Activated CD4-positive, alpha-beta T cell treated with anti-CD3 and anti-CD28 coated beads, Interleukin-2, amount 10 ng/mL, durations not matched to agents 7 days and 5 days (primary cell): ENCODE data around the gene CDC73. TPM values are rescaled to one million over a fixed set of nuclear protein-coding genes. Genes with fewer than 3 reads are reported as not detected.
"Not testable (repeated sequence)": the region's sequence is repeated elsewhere in the genome, so short reads cannot be mapped to it uniquely, and the experiment has no call there.

Experiments used
- CTCF ChIA-PET: fragments of 350-600 bp; sonication (Branson Sonifier 250); formaldehyde crosslinking; loops from one replicate; lab custom pipeline; 2021; ENCODE audit warnings: antibody characterized with exemption; lab: Charles Lee
- POLR2A ChIA-PET: fragments of 350-600 bp; sonication (Branson Sonifier 250); formaldehyde crosslinking; loops from one replicate; lab custom pipeline; 2021; ENCODE audit warnings: antibody characterized with exemption; lab: Charles Lee
- DNase-seq: peaks from one replicate; pipeline ENCODE4 v3.0.0-alpha.2; 2020
- H3K27ac Mint-ChIP-seq: one replicate; pipeline ENCODE4 v1.8.0; 2021; ENCODE audit warnings: mild to moderate bottlenecking, moderate library complexity, mixed read lengths
- H3K27me3 Mint-ChIP-seq: one replicate; pipeline ENCODE4 v1.8.0; 2021; ENCODE audit warnings: mixed read lengths
- H3K36me3 Mint-ChIP-seq: one replicate; pipeline ENCODE4 v1.8.0; 2021; ENCODE audit warnings: low read depth, mixed read lengths
- H3K4me1 Mint-ChIP-seq: one replicate; pipeline ENCODE4 v1.8.0; 2021; ENCODE audit warnings: mixed read lengths
- H3K4me3 Mint-ChIP-seq: one replicate; pipeline ENCODE4 v1.8.0; 2021; ENCODE audit warnings: mild to moderate bottlenecking, moderate library complexity, mixed read lengths
- H3K9me3 Mint-ChIP-seq: one replicate; pipeline ENCODE4 v1.8.0; 2021; ENCODE audit warnings: mixed read lengths
- total RNA-seq, 2 experiments: library from RNA; stranded (reverse); gene quantifications; one replicate each; pipeline ENCODE4 v1.2.3, GENCODE V29; 2021

CDC73 gene
- total RNA-seq, 2 experiments from 2014 or later, result 53.9 to 66.2 TPM

- H3K9me3 Mint-ChIP-seq, DNase-seq, H3K36me3 Mint-ChIP-seq, H3K27ac Mint-ChIP-seq, H3K27me3 Mint-ChIP-seq, POLR2A ChIA-PET, H3K4me3 Mint-ChIP-seq: not testable (repeated sequence)
- H3K4me1 Mint-ChIP-seq, result peaks cover 20% of the 10 kb centered on the region
- CTCF ChIA-PET, result interaction anchor here (1.2 kb wide), 1 partner anchor 9 kb away, joined by 3 read pairs; no protein-coding TSS in a partner anchor
Measured at GRCh38 chr1:193117167-193117566, 4.7 kb upstream of the CDC73 start.

GRCh38 chr1:193118194-193118593 lies 3.6 kb upstream of the CDC73 start:
- DNase-seq, result no peak
- ChIA-PET CTCF (interaction anchor here (1.2 kb wide), 1 partner anchor 10 kb away, joined by 3 read pairs; no protein-coding TSS in a partner anchor), POLR2A (no interaction called here)
- Mint-ChIP-seq H3K27ac (no peak overlapping the region), H3K4me1 (peaks cover 27% of the 10 kb centered on the region), H3K27me3 (peaks cover 8% of the 10 kb centered on the region), H3K4me3 (no peak overlapping the region), H3K9me3 (no peaks in the 10 kb centered on the region), H3K36me3 (peaks cover 2% of the 10 kb centered on the region)

DNA sequence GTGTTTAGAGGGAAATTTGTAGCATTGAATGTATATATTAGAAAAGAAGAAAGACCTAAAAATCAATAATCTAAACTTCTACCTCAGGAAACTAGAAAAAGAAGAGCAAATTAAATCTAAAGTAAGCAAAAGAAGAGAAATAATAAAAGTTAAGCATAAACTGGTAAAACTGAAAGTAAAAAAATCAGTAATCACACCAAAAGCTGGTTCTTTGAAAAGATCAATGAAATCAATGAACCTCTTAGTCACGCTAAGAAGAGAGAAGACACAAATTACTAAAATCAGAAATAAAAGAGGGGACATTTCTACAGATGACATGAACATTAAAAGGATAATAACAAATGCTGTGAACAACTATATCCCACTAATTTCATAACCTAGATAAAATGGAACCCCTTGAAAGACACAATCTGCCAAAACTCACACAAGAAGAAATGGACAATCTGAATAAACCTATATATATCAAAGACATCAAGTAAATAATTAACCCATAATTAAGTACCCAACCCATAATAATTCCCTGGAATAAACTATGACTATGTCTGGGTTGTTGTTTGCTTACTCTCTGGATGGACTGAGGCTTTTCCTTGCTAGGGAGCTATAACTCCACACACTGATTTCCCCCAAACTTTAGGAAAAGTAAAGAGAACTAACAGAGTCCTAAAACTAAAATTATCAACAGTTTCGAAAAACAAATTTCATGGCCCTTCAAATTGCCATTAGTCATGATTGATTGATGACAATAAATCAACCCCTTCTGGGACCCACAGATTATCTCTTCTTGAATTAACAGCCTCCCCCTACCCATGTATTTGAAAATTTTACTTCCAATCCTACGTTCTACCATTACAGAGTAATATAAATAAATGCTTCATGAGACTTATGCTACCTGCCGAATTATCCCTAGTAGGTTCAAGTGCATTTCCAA lies 2.8 kb upstream of the CDC73 start:
- Mint-ChIP-seq H3K4me3 (no peak overlapping the region), H3K27ac (no peak overlapping the region), H3K27me3 (peaks cover 8% of the 10 kb centered on the region), H3K36me3 (peaks cover 6% of the 10 kb centered on the region), H3K4me1 (peaks cover 36% of the 10 kb centered on the region), H3K9me3 (no peaks in the 10 kb centered on the region)
- ChIA-PET POLR2A (no interaction called here), CTCF (no interaction called here)
- no peak for DNase-seq

DNA sequence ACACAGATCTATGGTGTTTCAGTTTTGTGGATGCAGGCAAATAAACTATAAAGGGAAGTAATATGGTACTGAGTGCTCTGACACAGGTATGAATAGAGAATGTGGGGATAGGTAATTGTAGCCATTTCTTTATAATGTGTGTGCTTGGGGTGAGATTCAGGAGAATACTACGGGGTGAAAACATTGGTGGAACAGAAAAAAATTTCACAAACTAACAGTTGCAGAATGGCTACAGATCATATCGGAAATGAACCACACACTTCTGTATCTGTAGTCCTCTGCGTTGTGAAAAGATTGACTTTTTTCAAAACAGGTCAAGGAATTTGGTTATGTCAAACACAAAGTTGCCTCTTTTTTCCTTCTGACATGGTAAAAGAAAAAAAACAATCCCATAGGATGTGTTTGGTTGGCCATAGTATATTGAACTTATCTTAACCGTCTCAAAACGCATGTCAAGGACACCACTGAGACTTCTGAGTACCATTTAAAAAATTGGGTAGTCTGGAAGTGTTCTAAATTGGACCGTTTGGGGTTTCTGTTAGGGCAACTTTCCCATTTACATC lies 1.1 kb upstream of the CDC73 start:
- peak overlapping the region; percentile 92 for H3K4me3 Mint-ChIP-seq
- H3K27me3 Mint-ChIP-seq, result peaks cover 8% of the 10 kb centered on the region
- POLR2A ChIA-PET, result no interaction called here
- peaks cover 48% of the 10 kb centered on the region for H3K4me1 Mint-ChIP-seq
- no peaks in the 10 kb centered on the region for H3K9me3 Mint-ChIP-seq
- DNase-seq, result no peak
- CTCF ChIA-PET, result interaction anchor here (1.1 to 1.2 kb wide), 3 partner anchors 10 to 14 kb away, joined by 5 to 10 read pairs (median 5); no protein-coding TSS in a partner anchor
- H3K27ac Mint-ChIP-seq, result peak overlapping the region; percentile 98
- peaks cover 13% of the 10 kb centered on the region for H3K36me3 Mint-ChIP-seq

DNA sequence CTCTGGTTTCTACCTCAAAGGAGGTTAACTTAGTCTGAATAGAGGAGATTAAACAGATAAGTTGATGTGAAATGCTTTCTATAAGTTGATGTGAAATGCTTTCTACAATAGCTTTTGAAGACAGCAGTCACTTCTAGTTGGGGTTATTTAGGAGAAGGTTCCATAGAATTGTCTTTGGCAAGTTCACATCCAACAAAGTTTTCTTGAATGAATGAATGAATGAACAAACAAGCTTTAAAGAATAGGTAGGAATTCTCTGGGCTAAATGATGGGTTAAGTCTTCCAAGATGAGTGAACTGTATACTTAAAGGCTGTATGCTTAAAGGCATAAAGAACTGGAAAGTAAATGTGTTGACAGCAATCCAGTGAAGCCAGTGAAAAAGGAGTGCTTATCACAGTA lies 1.9 kb downstream of the CDC73 start:
- ChIA-PET POLR2A (no interaction called here), CTCF (interaction anchor here (0.8 to 1.8 kb wide), 5 partner anchors 10 to 66 kb away, joined by 3 to 6 read pairs (median 4); partner anchors contain the start of gene GLRX2)
- DNase-seq, result no peak
- Mint-ChIP-seq H3K27ac (peak overlapping the region; percentile 69), H3K27me3 (peaks cover 7% of the 10 kb centered on the region), H3K4me3 (peak overlapping the region; percentile 92), H3K36me3 (peaks cover 29% of the 10 kb centered on the region), H3K9me3 (no peaks in the 10 kb centered on the region), H3K4me1 (peaks cover 54% of the 10 kb centered on the region)

DNA sequence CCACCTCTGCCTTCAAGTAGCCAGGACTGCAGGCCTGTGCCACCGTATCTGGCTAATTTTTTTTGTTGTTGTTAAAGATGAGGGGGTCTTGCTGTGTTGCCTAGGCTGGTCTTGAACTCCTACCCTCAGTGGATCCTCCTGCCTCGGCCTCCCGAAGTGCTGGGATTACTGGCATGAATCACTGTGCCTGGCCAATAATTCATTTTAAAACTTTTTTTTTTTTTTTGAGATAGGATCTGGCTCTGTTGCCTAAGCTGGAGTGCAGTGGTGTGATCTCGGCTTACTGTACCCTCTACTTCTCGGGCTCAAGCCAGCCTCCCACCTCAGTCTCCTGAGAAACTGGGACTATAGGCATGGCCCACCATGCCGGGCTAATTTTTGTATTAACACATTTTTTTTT lies 3.5 kb downstream of the CDC73 start:
- H3K4me1 Mint-ChIP-seq, result peaks cover 54% of the 10 kb centered on the region
- peaks cover 3% of the 10 kb centered on the region for H3K27me3 Mint-ChIP-seq
- CTCF ChIA-PET, result interaction anchor here (0.5 to 0.9 kb wide), 3 partner anchors 12 to 615 kb away, joined by 3 to 5 read pairs (median 3); no protein-coding TSS in a partner anchor
- peaks cover 36% of the 10 kb centered on the region for H3K36me3 Mint-ChIP-seq
- H3K27ac Mint-ChIP-seq, result no peak overlapping the region
- H3K4me3 Mint-ChIP-seq, result no peak overlapping the region
- no peak for DNase-seq
- POLR2A ChIA-PET, result no interaction called here
- H3K9me3 Mint-ChIP-seq, result no peaks in the 10 kb centered on the region

DNA sequence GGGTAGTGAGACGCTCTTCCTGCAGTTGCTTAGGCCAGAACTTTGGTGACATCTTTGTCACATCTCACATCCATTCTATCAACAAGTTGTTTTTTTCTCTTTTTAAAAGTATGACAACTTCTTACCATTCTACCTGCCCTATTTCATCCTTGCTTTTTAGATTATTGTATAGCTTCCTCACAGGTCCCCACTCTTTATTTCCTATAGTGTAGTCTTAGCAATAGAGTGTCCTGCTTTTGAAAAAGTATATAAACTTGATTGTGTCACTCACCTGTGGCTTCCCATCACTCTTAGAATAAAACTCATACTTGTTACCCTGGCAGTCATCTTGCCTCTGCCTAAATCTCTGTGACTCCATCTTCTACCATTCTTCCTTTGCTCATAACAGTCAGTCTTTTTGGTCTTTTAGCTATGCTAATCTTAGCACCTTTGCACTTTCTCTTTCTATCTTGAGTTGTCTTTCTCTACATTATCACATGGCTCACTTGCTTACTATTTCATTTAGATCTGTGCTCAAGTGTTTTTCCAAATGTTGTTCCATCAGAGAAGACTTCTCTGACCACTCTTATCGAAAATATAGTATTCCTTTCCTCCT lies 9.5 kb downstream of the CDC73 start:
- no peak for DNase-seq
- H3K36me3 Mint-ChIP-seq, result peaks cover 51% of the 10 kb centered on the region
- ChIA-PET CTCF (no interaction called here), POLR2A (no interaction called here)
- H3K4me1 Mint-ChIP-seq, result peaks cover 29% of the 10 kb centered on the region
- H3K4me3 Mint-ChIP-seq, result no peak overlapping the region
- H3K27me3 Mint-ChIP-seq, result no peaks in the 10 kb centered on the region
- no peaks in the 10 kb centered on the region for H3K9me3 Mint-ChIP-seq
- H3K27ac Mint-ChIP-seq, result no peak overlapping the region

DNA sequence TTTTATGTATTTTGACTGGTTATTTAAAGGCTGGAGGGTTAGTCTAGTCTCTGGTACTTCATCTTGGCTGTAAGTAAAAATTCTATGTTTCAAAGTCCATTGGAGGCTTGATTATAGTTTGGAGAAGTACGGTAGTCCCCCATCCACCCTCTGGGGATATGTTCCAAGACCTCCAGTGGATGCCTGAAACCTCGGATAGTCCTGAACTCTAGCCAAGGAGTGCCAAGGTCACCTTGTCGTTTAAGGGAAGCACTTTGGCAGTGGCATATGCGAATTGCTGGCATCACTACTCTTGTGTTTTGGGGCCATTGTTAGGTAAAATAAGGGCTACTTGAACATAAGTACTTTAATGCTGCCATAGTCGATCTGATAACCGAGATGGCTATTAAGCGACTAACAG lies 18.4 kb downstream of the CDC73 start:
- no peak overlapping the region for H3K27ac Mint-ChIP-seq
- no peak overlapping the region for H3K4me3 Mint-ChIP-seq
- peaks cover 14% of the 10 kb centered on the region for H3K4me1 Mint-ChIP-seq
- POLR2A ChIA-PET, result no interaction called here
- H3K36me3 Mint-ChIP-seq, result peaks cover 56% of the 10 kb centered on the region
- no peak for DNase-seq
- H3K9me3 Mint-ChIP-seq, result no peaks in the 10 kb centered on the region
- H3K27me3 Mint-ChIP-seq, result no peaks in the 10 kb centered on the region
- CTCF ChIA-PET, result no interaction called here

GRCh38 chr1:193141804-193142203 lies 20.0 kb downstream of the CDC73 start:
- no peak overlapping the region for H3K4me3 Mint-ChIP-seq
- H3K4me1 Mint-ChIP-seq, result peaks cover 14% of the 10 kb centered on the region
- no peak for DNase-seq
- peaks cover 54% of the 10 kb centered on the region for H3K36me3 Mint-ChIP-seq
- H3K27ac Mint-ChIP-seq, result peak overlapping the region; percentile 4
- no peaks in the 10 kb centered on the region for H3K27me3 Mint-ChIP-seq
- ChIA-PET CTCF (interaction anchor here (1.1 kb wide), 1 partner anchor 17 kb away, joined by 3 read pairs; no protein-coding TSS in a partner anchor), POLR2A (no interaction called here)
- no peaks in the 10 kb centered on the region for H3K9me3 Mint-ChIP-seq

DNA sequence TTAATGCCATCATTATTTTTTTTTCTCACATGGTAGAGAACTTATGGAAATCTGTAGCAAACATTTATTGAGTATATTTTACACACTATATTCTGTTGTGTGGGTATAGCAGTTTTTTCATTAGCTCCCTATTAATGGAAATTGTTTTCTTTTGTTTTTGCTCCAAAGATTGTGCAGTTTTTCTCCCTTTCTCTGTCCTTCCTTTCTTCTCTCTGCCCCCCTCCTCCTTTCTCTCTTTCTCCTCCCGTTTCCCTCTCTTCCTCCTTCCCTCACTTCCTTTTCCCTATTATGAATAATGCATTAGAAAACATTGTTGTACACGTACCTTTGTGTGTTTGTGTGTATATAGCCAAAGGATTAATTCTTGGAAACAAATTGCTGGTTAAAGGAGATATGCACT lies 20.6 kb downstream of the CDC73 start:
- no peak for DNase-seq
- ChIA-PET POLR2A (no interaction called here), CTCF (interaction anchor here (1.1 kb wide), 1 partner anchor 17 kb away, joined by 3 read pairs; no protein-coding TSS in a partner anchor)
- peaks cover 14% of the 10 kb centered on the region for H3K4me1 Mint-ChIP-seq
- H3K4me3 Mint-ChIP-seq, result no peak overlapping the region
- no peaks in the 10 kb centered on the region for H3K9me3 Mint-ChIP-seq
- no peak overlapping the region for H3K27ac Mint-ChIP-seq
- peaks cover 51% of the 10 kb centered on the region for H3K36me3 Mint-ChIP-seq
- no peaks in the 10 kb centered on the region for H3K27me3 Mint-ChIP-seq

- Mint-ChIP-seq H3K36me3 (peaks cover 50% of the 10 kb centered on the region), H3K27me3 (no peaks in the 10 kb centered on the region), H3K9me3 (no peaks in the 10 kb centered on the region), H3K4me1 (peaks cover 14% of the 10 kb centered on the region), H3K27ac (no peak overlapping the region), H3K4me3 (no peak overlapping the region)
- ChIA-PET POLR2A (no interaction called here), CTCF (no interaction called here)
- no peak for DNase-seq
Measured at GRCh38 chr1:193143285-193143684, 21.5 kb downstream of the CDC73 start.

DNA sequence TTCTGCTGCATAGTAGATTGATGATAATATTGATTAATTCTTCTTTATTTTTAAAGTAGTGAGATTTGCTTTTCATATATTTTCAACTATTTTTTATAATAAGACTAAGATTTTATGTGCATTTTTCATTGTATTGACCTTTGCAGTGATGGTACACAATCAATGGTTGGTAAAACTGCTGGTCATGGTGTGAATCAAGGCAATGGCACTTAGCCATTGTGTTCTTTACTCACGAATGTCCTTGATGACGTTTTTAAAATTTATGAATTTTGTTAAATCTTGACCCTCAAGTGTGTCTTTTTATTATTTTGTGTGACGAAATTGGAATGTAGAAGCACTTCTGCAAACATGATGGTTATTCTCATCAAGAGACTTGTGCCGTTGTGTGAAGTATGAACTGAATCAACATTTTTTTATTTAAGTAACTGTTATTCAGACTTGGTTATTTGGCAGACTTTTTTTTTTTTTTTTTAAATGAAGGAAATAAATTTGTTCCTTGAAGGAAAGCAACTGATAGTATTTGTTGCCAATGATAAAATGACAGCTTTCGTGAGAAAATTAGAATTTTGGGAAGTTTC lies 22.6 kb downstream of the CDC73 start:
- no peak overlapping the region for H3K4me3 Mint-ChIP-seq
- CTCF ChIA-PET, result no interaction called here
- H3K27ac Mint-ChIP-seq, result no peak overlapping the region
- peaks cover 45% of the 10 kb centered on the region for H3K36me3 Mint-ChIP-seq
- H3K4me1 Mint-ChIP-seq, result peaks cover 14% of the 10 kb centered on the region
- DNase-seq, result no peak
- no peaks in the 10 kb centered on the region for H3K27me3 Mint-ChIP-seq
- POLR2A ChIA-PET, result no interaction called here
- H3K9me3 Mint-ChIP-seq, result no peaks in the 10 kb centered on the region
